GM12874 (cell line): Measurements from ENCODE around the gene RPUSD3.

Experiments used
- TF ChIP-seq, protein P1 (sequence below): IDR thresholded peaks from 2 replicates; pipeline ENCODE4 v1.5.1; 2011; ENCODE audit warnings: low read depth, mild to moderate bottlenecking, control low read depth, low read length, moderate library complexity; ENCODE audit not compliant: insufficient read depth

Gene RPUSD3

DNA sequence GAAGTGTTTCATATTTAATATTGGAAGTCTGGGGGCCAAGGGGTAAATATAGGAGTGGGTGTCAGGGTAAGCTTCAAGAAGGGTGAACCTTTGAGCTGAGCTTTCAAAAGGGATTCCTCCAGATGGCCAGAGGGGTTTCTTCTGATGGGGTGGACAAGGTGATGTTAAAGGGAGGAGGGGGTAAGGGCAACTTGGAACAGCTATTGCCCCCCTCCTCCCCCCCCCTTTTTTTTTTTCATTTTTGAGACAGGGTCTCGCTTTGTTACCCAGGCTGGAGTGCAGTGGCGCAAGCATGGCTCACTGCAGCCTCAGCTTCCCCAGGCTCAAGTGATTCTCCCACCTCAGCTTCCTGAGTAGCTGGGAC lies 35.8 kb downstream of the RPUSD3 start:
- TF ChIP-seq, protein P1, sequence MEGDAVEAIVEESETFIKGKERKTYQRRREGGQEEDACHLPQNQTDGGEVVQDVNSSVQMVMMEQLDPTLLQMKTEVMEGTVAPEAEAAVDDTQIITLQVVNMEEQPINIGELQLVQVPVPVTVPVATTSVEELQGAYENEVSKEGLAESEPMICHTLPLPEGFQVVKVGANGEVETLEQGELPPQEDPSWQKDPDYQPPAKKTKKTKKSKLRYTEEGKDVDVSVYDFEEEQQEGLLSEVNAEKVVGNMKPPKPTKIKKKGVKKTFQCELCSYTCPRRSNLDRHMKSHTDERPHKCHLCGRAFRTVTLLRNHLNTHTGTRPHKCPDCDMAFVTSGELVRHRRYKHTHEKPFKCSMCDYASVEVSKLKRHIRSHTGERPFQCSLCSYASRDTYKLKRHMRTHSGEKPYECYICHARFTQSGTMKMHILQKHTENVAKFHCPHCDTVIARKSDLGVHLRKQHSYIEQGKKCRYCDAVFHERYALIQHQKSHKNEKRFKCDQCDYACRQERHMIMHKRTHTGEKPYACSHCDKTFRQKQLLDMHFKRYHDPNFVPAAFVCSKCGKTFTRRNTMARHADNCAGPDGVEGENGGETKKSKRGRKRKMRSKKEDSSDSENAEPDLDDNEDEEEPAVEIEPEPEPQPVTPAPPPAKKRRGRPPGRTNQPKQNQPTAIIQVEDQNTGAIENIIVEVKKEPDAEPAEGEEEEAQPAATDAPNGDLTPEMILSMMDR = no peak

GRCh38 chr3:9806688-9807589 lies 36.9 kb downstream of the RPUSD3 start:
- TF ChIP-seq, protein P1 = no peak

DNA sequence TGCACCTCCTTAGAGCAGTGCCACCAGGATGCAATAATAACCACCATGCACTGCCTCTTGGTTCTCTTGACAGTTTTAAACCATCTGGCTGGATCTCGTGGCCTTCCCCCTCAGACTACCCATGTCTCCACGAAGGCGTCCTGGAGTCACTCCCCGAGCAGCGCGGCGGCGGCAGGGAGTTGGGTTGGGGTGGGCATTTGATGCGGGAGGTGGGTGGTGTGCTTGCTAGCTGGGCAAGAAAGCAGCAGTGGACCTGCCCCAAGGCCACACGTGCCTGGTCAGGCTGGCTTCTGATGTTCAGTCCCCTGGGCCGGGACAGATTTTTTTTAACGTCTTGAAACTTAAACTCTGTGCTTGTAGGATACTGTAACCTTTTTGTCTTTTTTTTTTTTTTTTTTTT lies 37.7 kb downstream of the RPUSD3 start:
- TF ChIP-seq, protein P1 = no peak

DNA sequence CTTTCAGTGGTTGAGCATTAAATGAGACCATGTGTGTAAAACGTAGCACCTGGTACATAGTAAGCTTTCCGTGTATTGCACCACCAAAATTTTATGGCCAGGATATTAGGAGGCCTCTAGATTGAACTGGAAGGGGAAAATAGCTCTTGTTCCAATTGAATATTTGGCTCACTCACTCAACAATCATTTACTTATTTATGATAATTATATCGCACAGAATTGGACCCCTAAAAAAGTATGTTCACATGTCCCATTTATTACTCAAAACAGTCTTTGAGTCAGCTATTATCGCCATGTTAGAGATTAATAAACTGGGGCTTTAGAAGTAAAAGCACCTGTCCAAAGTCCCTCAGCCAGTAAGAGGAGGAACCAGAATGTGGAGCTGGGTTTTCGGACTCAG lies 38.8 kb downstream of the RPUSD3 start:
- TF ChIP-seq, protein P1 = no peak

DNA sequence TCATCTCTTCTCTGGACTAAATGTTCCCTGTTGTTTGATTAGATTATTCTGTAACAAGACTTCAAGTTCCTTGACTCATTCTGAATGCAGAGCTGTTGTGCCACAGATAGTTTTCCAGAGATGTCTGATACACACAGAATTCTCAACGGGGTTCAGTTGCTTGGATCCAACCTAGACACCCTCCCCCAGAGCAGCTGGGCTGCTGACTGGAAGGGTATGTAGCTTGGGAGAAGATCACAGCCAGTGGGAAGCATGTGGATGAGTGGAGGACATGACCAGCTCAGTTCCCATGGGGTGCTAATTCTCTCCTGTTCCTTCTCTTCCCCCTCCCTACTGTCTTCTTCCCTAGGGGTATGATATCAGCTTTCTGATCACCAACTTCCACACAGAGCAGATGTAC lies 40.3 kb downstream of the RPUSD3 start:
- TF ChIP-seq, protein P1 = no peak

- TF ChIP-seq, protein P1 = 0 out of 2 replicates have a peak, but pooled peaks have one; percentile 15
Observed at GRCh38 chr3:9800529-9800928, 43.3 kb downstream of the RPUSD3 start.

- TF ChIP-seq, protein P1 = no peak
Observed at GRCh38 chr3:9797196-9797945, 46.4 kb downstream of the RPUSD3 start.
